NB4 (cell line): Measurements from ENCODE around the gene RSPH6A.
A peak's percentile ranks its signal among the peaks of the same experiment; 100 is the strongest.

Experiments used
- CTCF ChIP-seq: IDR thresholded peaks from one replicate; pipeline ENCODE4 v1.5.1; 2012; ENCODE audit warnings: low read depth, low read length
- MAX ChIP-seq: IDR thresholded peaks from 2 replicates; pipeline ENCODE4 v1.6.1; 2011; ENCODE audit warnings: low read depth, low read length
- POLR2A ChIP-seq: IDR thresholded peaks from 2 replicates; pipeline ENCODE4 v1.6.1; 2011; ENCODE audit warnings: mild to moderate bottlenecking; ENCODE audit not compliant: insufficient read length; ENCODE audit errors: extremely low read depth

GRCh38 chr19:45768984-45769782, 45.9 kb downstream of the RSPH6A start, which contains the start of gene SIX5:
- TF ChIP-seq CTCF (no peak), MAX (peak; percentile 67; the same call in 1 of the 2 replicates), POLR2A (peak; percentile 35)
